Transverse colon (tissue), 4 donors: Measurements from ENCODE around the gene RETNLB. TPM values are rescaled to one million over a fixed set of nuclear protein-coding genes. Genes with fewer than 3 reads are reported as not detected.

Source experiments
- DNase-seq: peaks from one replicate; pipeline ENCODE4 v3.0.0-alpha.2; 2019
- H3K27ac ChIP-seq, 4 donors: fragments of 200-600 bp; sonication (generic); 2 replicates each; pipeline ENCODE4 v1.5.1; 2016 to 2018; ENCODE audit warnings: inconsistent platforms in 4 of 4
- H3K27me3 ChIP-seq: fragments of 200-600 bp; sonication (generic); 2 replicates; pipeline ENCODE4 v1.5.1; 2017; ENCODE audit warnings: inconsistent platforms
- H3K36me3 ChIP-seq, 4 donors: fragments of 200-600 bp; sonication (generic); 2 replicates each; pipeline ENCODE4 v1.5.1; 2017 to 2019; ENCODE audit warnings: inconsistent platforms in 4 of 4
- H3K4me1 ChIP-seq, 4 donors: fragments of 200-600 bp; sonication (generic); 2 replicates each; pipeline ENCODE4 v1.5.1; 2017 to 2020; ENCODE audit warnings: inconsistent platforms in 4 of 4
- H3K4me3 ChIP-seq, 4 donors: fragments of 200-600 bp; sonication (generic); 1 replicate in 1 of 4; 2 replicates in 3 of 4; pipeline versions ENCODE4 v1.5.1 to v1.6.1; 2017 to 2019; ENCODE audit warnings: inconsistent platforms in 4 of 4
- H3K9me3 ChIP-seq, 2 donors: fragments of 200-600 bp; sonication (generic); 2 replicates each; pipeline ENCODE4 v1.5.1; 2017 to 2019; ENCODE audit warnings: inconsistent platforms in 2 of 2
- CTCF ChIP-seq, 5 experiments: fragments of 200-600 bp in 3 of 5; fragments of 450-650 bp in 2 of 5; sonication (generic) in 3 of 5; IDR thresholded peaks; 1 replicate in 2 of 5; 2 replicates in 3 of 5; pipeline ENCODE4 v1.5.1; 2016 to 2017; ENCODE audit warnings: antibody characterized with exemption in 5 of 5, inconsistent platforms in 3 of 5, mild to moderate bottlenecking in 2 of 5, moderate library complexity in 1 of 5
- EP300 ChIP-seq: sonication (generic); formaldehyde crosslinking; IDR thresholded peaks from one replicate; pipeline ENCODE4 v1.6.1; 2017; ENCODE audit warnings: antibody characterized with exemption, low read depth
- POLR2A ChIP-seq: fragments of 450-650 bp; IDR thresholded peaks from one replicate; pipeline ENCODE4 v1.6.1; 2016; ENCODE audit warnings: antibody characterized with exemption, mild to moderate bottlenecking, moderate library complexity
- POLR2AphosphoS5 ChIP-seq, 3 donors: sonication (generic); formaldehyde crosslinking; IDR thresholded peaks; one replicate each; pipeline ENCODE4 v1.6.1; 2016; ENCODE audit warnings: antibody characterized with exemption in 3 of 3
- WGBS, 2 donors: methylation state at CpG; one replicate each; pipeline ENCODE4 v1.1.5; 2018; ENCODE audit warnings: low coverage in 1 of 2; 5-methylcytosine and 5-hydroxymethylcytosine counted together
- in situ Hi-C, 4 donors: fragments of 200-750 bp; cut with MboI; loops; one replicate each; pipeline versions ENCODE4 v1.15.0 to v1.15.1; 2017; ENCODE audit warnings: low sequenced_read_pairs in 3 of 4, low pct_ligation_motif_present in 1 of 4, low pct_unique_long_range_greater_than_20kb in 1 of 4
- intact Hi-C: fragments of 100-400 bp; cut with DNase I; formaldehyde crosslinking; loops from one replicate; pipeline ENCODE4 v1.15.1; 2023; ENCODE audit warnings: low total_unique reads
- small RNA-seq, 4 donors: library from RNA; depleted of rRNA; stranded (forward); fragments of <200 nt; gene quantifications; one replicate each; pipeline ENCODE3, GENCODE V24; 2016
- total RNA-seq, 4 donors: library from RNA; depleted of rRNA; stranded (reverse); fragments of >200 nt; gene quantifications; one replicate each; pipeline ENCODE4 v1.1.0, GENCODE V29; 2016

The RETNLB gene
- total RNA-seq, 4 donors from 2014 or later = 3.3 to 62.7 (median 14.2) TPM; not detected in 1

- intact Hi-C loops (no loop called here), in situ Hi-C loops (no loop called here)
- WGBS, 2 donors = 90 to 95% methylated on average over 3 to 5 of the region's 5 CpGs
- no peak overlapping the region for H3K27ac ChIP-seq
- no peaks in the 10 kb centered on the region for H3K9me3 ChIP-seq
- TF ChIP-seq EP300 (no peak), POLR2A (no peak), POLR2AphosphoS5 (IDR thresholded peaks at IDR 0.05) (no peak), CTCF (IDR thresholded peaks at IDR 0.05) (no peak)
- DNase-seq = no peak
- no peak overlapping the region for H3K4me3 ChIP-seq
- no peaks in the 10 kb centered on the region for H3K4me1 ChIP-seq
- H3K27me3 ChIP-seq = no peaks in the 10 kb centered on the region
- H3K36me3 ChIP-seq = no peaks in the 10 kb centered on the region
These were observed 44.1 kb downstream of the RETNLB start for GRCh38 chr3:108713009-108713516.

Small RNAs within 50 kb of the gene (small RNA-seq; reads per million reads assigned to genes)
- gene AC092185.1 = 0 reads per million in 4 donors

Other genes with a start within 250 kb of the RETNLB start
- under 1 TPM in 2 of 4 donors, not detected in 2; 0.16 to 0.41 TPM for gene MYH15, start 246.8 kb downstream of the RETNLB start, total RNA-seq
- 1 to 10 TPM in 3 of 4 donors, under 1 TPM in 1; 0.40 to 3.2 (median 2.0) TPM for gene CIP2A, start 168.0 kb downstream of the RETNLB start, total RNA-seq
- gene DZIP3, start 167.7 kb downstream of the RETNLB start, total RNA-seq = 1 to 10 TPM; 1.5 to 7.4 (median 4.1) TPM
- gene TRAT1, start 65.4 kb upstream of the RETNLB start, total RNA-seq = 1 to 10 TPM in 2 of 4 donors, under 1 TPM in 1, not detected in 1; 0.41 to 2.2 (median 1.1) TPM
- gene GUCA1C, start 196.5 kb upstream of the RETNLB start, total RNA-seq = not detected